Urothelium cell line (cell line): ENCODE data around the gene PAX5.

ENCODE experiments used
- DNase-seq: peaks from one replicate; pipeline ENCODE4 v3.0.0; 2011; ENCODE audit warnings: low spot score, mixed read lengths
- FAIRE-seq: peaks from 2 replicates; lab custom pipeline; 2011; peaks lifted over from hg19 to GRCh38; lab: Jason Lieb, UNC

PAX5 gene

GRCh38 chr9:36935768-36936497 lies 98.1 kb downstream of the PAX5 start:
- DNase-seq (no peak), FAIRE-seq (no peak)

- FAIRE-seq: no peak
- no peak for DNase-seq
These were observed 98.7 kb downstream of the PAX5 start for GRCh38 chr9:36935332-36935731.

- DNase-seq: no peak
- no peak for FAIRE-seq
These were observed 99.5 kb downstream of the PAX5 start for GRCh38 chr9:36934478-36935065.

- no peak for FAIRE-seq
- no peak for DNase-seq
These were observed 100.3 kb downstream of the PAX5 start for GRCh38 chr9:36933676-36934215.

- FAIRE-seq (no peak), DNase-seq (no peak)
These were observed 101.9 kb downstream of the PAX5 start for GRCh38 chr9:36932198-36932597.

GRCh38 chr9:36930941-36931340 lies 103.1 kb downstream of the PAX5 start:
- FAIRE-seq: no peak
- no peak for DNase-seq

GRCh38 chr9:36929350-36929675 lies 104.8 kb downstream of the PAX5 start:
- FAIRE-seq: no peak
- DNase-seq: no peak

GRCh38 chr9:36928670-36929349 lies 105.3 kb downstream of the PAX5 start:
- FAIRE-seq: no peak
- peak; percentile 76 for DNase-seq

GRCh38 chr9:36928210-36928609 lies 105.9 kb downstream of the PAX5 start:
- DNase-seq (no peak), FAIRE-seq (no peak)

- FAIRE-seq (no peak), DNase-seq (no peak)
These were observed 109.2 kb downstream of the PAX5 start for GRCh38 chr9:36924757-36925432.

GRCh38 chr9:36924071-36924470 lies 110.0 kb downstream of the PAX5 start:
- FAIRE-seq (peak; percentile 71), DNase-seq (peak; percentile 89)

- DNase-seq (no peak), FAIRE-seq (no peak)
These were observed 110.9 kb downstream of the PAX5 start for GRCh38 chr9:36923025-36923625.

- DNase-seq (peak; percentile 67), FAIRE-seq (peak; percentile 59)
These were observed 111.5 kb downstream of the PAX5 start for GRCh38 chr9:36922548-36922947.

GRCh38 chr9:36914212-36914577 lies 119.9 kb downstream of the PAX5 start:
- DNase-seq: no peak

GRCh38 chr9:36913393-36914211 lies 120.5 kb downstream of the PAX5 start:
- no peak for FAIRE-seq
- DNase-seq: no peak

More at GRCh38 chr9:36914212-36914577, 119.9 kb downstream of the PAX5 start:
- FAIRE-seq: no peak

- no peak for FAIRE-seq
- DNase-seq: no peak
These were observed 121.4 kb downstream of the PAX5 start for GRCh38 chr9:36912620-36913019.

- FAIRE-seq (no peak), DNase-seq (no peak)
These were observed 122.3 kb downstream of the PAX5 start for GRCh38 chr9:36911601-36912412.

GRCh38 chr9:36911037-36911436 lies 123.0 kb downstream of the PAX5 start:
- FAIRE-seq (no peak), DNase-seq (no peak)

- FAIRE-seq: no peak
These were observed 127.6 kb downstream of the PAX5 start for GRCh38 chr9:36906492-36906891.

More at GRCh38 chr9:36906492-36906891, 127.6 kb downstream of the PAX5 start:
- no peak for DNase-seq
